H9 (cell line): Measurements from ENCODE around the gene RIGI. TPM values are rescaled to one million over a fixed set of nuclear protein-coding genes. Genes with fewer than 3 reads are reported as not detected.

Experiments used
- DNase-seq: peaks from one replicate; pipeline ENCODE4 v3.0.0-alpha.2; 2017
- H2AFZ ChIP-seq: one replicate; pipeline ENCODE4 v1.6.1; 2013; ENCODE audit warnings: mild to moderate bottlenecking, low read length, control low read depth, moderate library complexity
- H2AK5ac ChIP-seq: 2 replicates; pipeline ENCODE4 v1.6.1; 2013; ENCODE audit warnings: low read length, control low read depth, mixed read lengths; ENCODE audit not compliant: insufficient read length
- H2BK120ac ChIP-seq: one replicate; pipeline ENCODE4 v1.6.1; 2013; ENCODE audit warnings: low read depth, mild to moderate bottlenecking, low read length, control low read depth, inconsistent platforms; ENCODE audit not compliant: poor library complexity, severe bottlenecking
- H2BK12ac ChIP-seq: 2 replicates; pipeline ENCODE4 v1.6.1; 2013; ENCODE audit warnings: low read length, control low read depth, mixed read lengths, low read depth; ENCODE audit not compliant: insufficient read length
- H2BK15ac ChIP-seq: 2 replicates; pipeline ENCODE4 v1.6.1; 2013; ENCODE audit warnings: low read depth, low read length, control low read depth
- H2BK20ac ChIP-seq: one replicate; pipeline ENCODE4 v1.6.1; 2013; ENCODE audit warnings: low read depth, mild to moderate bottlenecking, low read length, control low read depth, inconsistent platforms; ENCODE audit not compliant: poor library complexity, severe bottlenecking
- H2BK5ac ChIP-seq: 2 replicates; pipeline ENCODE4 v1.6.1; 2013; ENCODE audit warnings: low read length, control low read depth, mixed read lengths; ENCODE audit not compliant: insufficient read length
- H3K14ac ChIP-seq: 2 replicates; pipeline ENCODE4 v1.6.1; 2013; ENCODE audit warnings: low read length, control low read depth; ENCODE audit not compliant: insufficient read depth
- H3K18ac ChIP-seq: 2 replicates; pipeline ENCODE4 v1.6.1; 2013; ENCODE audit warnings: low read depth, mild to moderate bottlenecking, mixed read lengths, low read length, control low read depth; ENCODE audit not compliant: insufficient read length
- H3K23ac ChIP-seq: 2 replicates; pipeline ENCODE4 v1.6.1; 2013; ENCODE audit warnings: low read length, control low read depth, mixed read lengths, low read depth; ENCODE audit not compliant: insufficient read length
- H3K23me2 ChIP-seq: 2 replicates; pipeline ENCODE4 v1.6.1; 2013; ENCODE audit warnings: low read depth, mild to moderate bottlenecking, mixed read lengths, low read length, control low read depth; ENCODE audit not compliant: insufficient read length, poor library complexity, severe bottlenecking
- H3K27ac ChIP-seq: 2 replicates; pipeline ENCODE4 v1.5.1; 2013; ENCODE audit warnings: low read length, control low read depth, mixed read lengths, low read depth; ENCODE audit not compliant: insufficient read length
- H3K27me3 ChIP-seq: 2 replicates; pipeline ENCODE4 v1.6.1; 2013; ENCODE audit warnings: low read length, control low read depth, inconsistent platforms; ENCODE audit not compliant: insufficient read depth
- H3K4ac ChIP-seq: 2 replicates; pipeline ENCODE4 v1.6.1; 2013; ENCODE audit warnings: low read depth, mild to moderate bottlenecking, control low read depth, inconsistent platforms, low read length, moderate library complexity
- H3K4me1 ChIP-seq: 2 replicates; pipeline ENCODE4 v1.6.1; 2013; ENCODE audit warnings: low read length, control low read depth, inconsistent platforms; ENCODE audit not compliant: insufficient read depth
- H3K4me2 ChIP-seq: 2 replicates; pipeline ENCODE4 v1.6.1; 2013; ENCODE audit warnings: low read length, control low read depth, mixed read lengths; ENCODE audit not compliant: insufficient read length, insufficient read depth
- H3K56ac ChIP-seq: 2 replicates; pipeline ENCODE4 v1.6.1; 2013; ENCODE audit warnings: low read depth, mild to moderate bottlenecking, mixed read lengths, low read length, control low read depth; ENCODE audit not compliant: insufficient read length
- H3K79me1 ChIP-seq: 2 replicates; pipeline ENCODE4 v1.6.1; 2013; ENCODE audit warnings: low read depth, mild to moderate bottlenecking, moderate library complexity, low read length, control low read depth, inconsistent platforms; ENCODE audit not compliant: insufficient read depth, poor library complexity, severe bottlenecking
- H3K79me2 ChIP-seq: 2 replicates; pipeline ENCODE4 v1.6.1; 2013; ENCODE audit warnings: low read length, control low read depth, inconsistent platforms; ENCODE audit not compliant: insufficient read depth
- H3K9ac ChIP-seq: 2 replicates; pipeline ENCODE4 v1.6.1; 2013; ENCODE audit warnings: low read length, control low read depth, mixed read lengths; ENCODE audit not compliant: insufficient read length; ENCODE audit errors: extremely low read depth
- H3K9me3 ChIP-seq: one replicate; pipeline ENCODE4 v1.6.1; 2013; ENCODE audit warnings: low read depth, low read length, inconsistent platforms; ENCODE audit not compliant: control insufficient read depth
- H3T11ph ChIP-seq: one replicate; pipeline ENCODE4 v1.6.1; 2013; ENCODE audit warnings: mild to moderate bottlenecking, low read length, control low read depth, inconsistent platforms
- H4K20me1 ChIP-seq: one replicate; pipeline ENCODE4 v1.6.1; 2013; ENCODE audit not compliant: control insufficient read depth, insufficient read length, insufficient read depth
- H4K5ac ChIP-seq: 2 replicates; pipeline ENCODE4 v1.6.1; 2013; ENCODE audit warnings: low read depth, mild to moderate bottlenecking, mixed read lengths, low read length, control low read depth; ENCODE audit not compliant: insufficient read length
- H4K8ac ChIP-seq: replicated peaks from 2 replicates; pipeline ENCODE4 v1.6.1; 2013; ENCODE audit warnings: low read length, control low read depth, mixed read lengths, low read depth; ENCODE audit not compliant: insufficient read length
- H4K91ac ChIP-seq: 2 replicates; pipeline ENCODE4 v1.6.1; 2013; ENCODE audit warnings: low read depth, mild to moderate bottlenecking, moderate library complexity, mixed read lengths, low read length, control low read depth; ENCODE audit not compliant: insufficient read length
- H3K27ac Mint-ChIP-seq, 3 experiments: 2 replicates in 2 of 3; 3 replicates in 1 of 3; pipeline ENCODE4 v1.8.0; 2020 to 2021; ENCODE audit warnings: mixed read lengths in 3 of 3, mild to moderate bottlenecking in 1 of 3, moderate library complexity in 1 of 3
- H3K27me3 Mint-ChIP-seq: 2 replicates; pipeline ENCODE4 v1.8.0; 2021; ENCODE audit warnings: low read depth, mild to moderate bottlenecking, moderate library complexity, mixed read lengths
- H3K36me3 Mint-ChIP-seq, 3 experiments: 2 replicates in 2 of 3; 3 replicates in 1 of 3; pipeline ENCODE4 v1.8.0; 2020 to 2021; ENCODE audit warnings: low read depth in 3 of 3, mixed read lengths in 3 of 3; ENCODE audit not compliant: insufficient read depth in 1 of 3
- H3K4me1 Mint-ChIP-seq, 2 experiments: 2 replicates each; pipeline ENCODE4 v1.8.0; 2020; ENCODE audit warnings: mixed read lengths in 2 of 2
- H3K4me3 Mint-ChIP-seq, 2 experiments: 2 replicates in 1 of 2; 3 replicates in 1 of 2; pipeline ENCODE4 v1.8.0; 2020 to 2021; ENCODE audit warnings: mild to moderate bottlenecking in 2 of 2, mixed read lengths in 2 of 2, moderate library complexity in 1 of 2
- H3K9me3 Mint-ChIP-seq, 2 experiments: 2 replicates in 1 of 2; 3 replicates in 1 of 2; pipeline ENCODE4 v1.8.0; 2020; ENCODE audit warnings: mild to moderate bottlenecking in 2 of 2, mixed read lengths in 2 of 2, moderate library complexity in 1 of 2
- CTCF ChIP-seq: fragments of 200-600 bp; sonication (generic); conservative IDR thresholded peaks from 3 replicates; pipeline ENCODE4 v1.8.0; 2021; ENCODE audit warnings: antibody characterized with exemption, mild to moderate bottlenecking
- WGBS: extraction: QIAGEN DNeasy Blood & Tissue Kit; methylation state at CpG from one replicate; pipeline ENCODE4 v1.1.7; 2013; ENCODE audit warnings: missing lambda C conversion rate, low lambda C conversion rate, mixed read lengths; ENCODE audit not compliant: insufficient read length; ENCODE audit errors: extremely low coverage; 5-methylcytosine and 5-hydroxymethylcytosine counted together
- total RNA-seq: library from RNA; stranded (reverse); gene quantifications from 2 replicates; pipeline ENCODE4 v1.2.1, GENCODE V29; 2021

Gene RIGI
- total RNA-seq, 1 experiment from 2014 or later = 4.1 TPM

- H3K9ac ChIP-seq = peak within 1 kb of the TSS; percentile 85
- H2BK15ac ChIP-seq = no peak within 1 kb of the TSS
- H2AK5ac ChIP-seq = no peak within 1 kb of the TSS
- Mint-ChIP-seq H3K4me3 (peak within 1 kb of the TSS; percentile 99 to 100), H3K9me3 (no peaks in the 10 kb centered on the region), H3K4me1 (peaks cover 9 to 15% of the 10 kb centered on the region in 2 experiments), H3K36me3 (peaks cover 9 to 10% (median 9%) of the 10 kb centered on the region in 3 experiments; a peak in 6 of 7 replicates), H3K27ac (peak within 1 kb of the TSS; percentile 98 to 99 (median 99)), H3K27me3 (peaks cover 1% of the 10 kb centered on the region; the same call in 1 of the 2 replicates)
- H3K4me2 ChIP-seq = peak within 1 kb of the TSS; percentile 70
- H4K8ac ChIP-seq = no peak within 1 kb of the TSS
- no peak within 1 kb of the TSS for H2BK20ac ChIP-seq
- H3K79me2 ChIP-seq = peaks cover 9% of the 10 kb centered on the region; the same call in 1 of the 2 replicates
- no peak within 1 kb of the TSS for H4K5ac ChIP-seq
- H3T11ph ChIP-seq = no peak within 1 kb of the TSS
- peak within 1 kb of the TSS; percentile 53 for H3K27ac ChIP-seq
- H3K9me3 ChIP-seq = no peaks in the 10 kb centered on the region
- WGBS = no CpG with 5 or more reads among the region's 36 CpGs
- H4K91ac ChIP-seq = no peak within 1 kb of the TSS
- no peak for TF ChIP-seq CTCF
- H4K20me1 ChIP-seq = no peaks in the 10 kb centered on the region
- no peak within 1 kb of the TSS for H3K56ac ChIP-seq
- H3K27me3 ChIP-seq = no peaks in the 10 kb centered on the region
- H2BK12ac ChIP-seq = no peak within 1 kb of the TSS
- H3K14ac ChIP-seq = peak within 1 kb of the TSS; percentile 64; the same call in 1 of the 2 replicates
- H3K4me1 ChIP-seq = no peaks in the 10 kb centered on the region
- H3K4ac ChIP-seq = no peak within 1 kb of the TSS; the same call in 1 of the 2 replicates
- H3K79me1 ChIP-seq = peaks cover 3% of the 10 kb centered on the region
- H3K18ac ChIP-seq = peak within 1 kb of the TSS; percentile 81
- peak; percentile 95 for DNase-seq
- peak within 1 kb of the TSS; percentile 83 for H2BK120ac ChIP-seq
- H3K23ac ChIP-seq = no peak within 1 kb of the TSS
- H3K23me2 ChIP-seq = peaks cover 5% of the 10 kb centered on the region
- H2BK5ac ChIP-seq = no peak within 1 kb of the TSS
- H2AFZ ChIP-seq = no peak within 1 kb of the TSS
These were observed 47.0 kb upstream of the RIGI start, which contains the start of gene NDUFB6 for GRCh38 chr9:32572900-32573523. Gene NDUFB6 (minus strand): TSS chr9:32573159. CDS start chr9:32573060, 99 bp downstream.
